ENCODE measurements around the gene TDRD12. TPM values are rescaled to one million over a fixed set of nuclear protein-coding genes. Genes with fewer than 3 reads are reported as not detected.
"Not testable (repeated sequence)": the region's sequence is repeated elsewhere in the genome, so short reads cannot be mapped to it uniquely, and the experiment has no call there.

Gene TDRD12
- polyA plus RNA-seq, 1 experiment = 0.07 TPM

DNA sequence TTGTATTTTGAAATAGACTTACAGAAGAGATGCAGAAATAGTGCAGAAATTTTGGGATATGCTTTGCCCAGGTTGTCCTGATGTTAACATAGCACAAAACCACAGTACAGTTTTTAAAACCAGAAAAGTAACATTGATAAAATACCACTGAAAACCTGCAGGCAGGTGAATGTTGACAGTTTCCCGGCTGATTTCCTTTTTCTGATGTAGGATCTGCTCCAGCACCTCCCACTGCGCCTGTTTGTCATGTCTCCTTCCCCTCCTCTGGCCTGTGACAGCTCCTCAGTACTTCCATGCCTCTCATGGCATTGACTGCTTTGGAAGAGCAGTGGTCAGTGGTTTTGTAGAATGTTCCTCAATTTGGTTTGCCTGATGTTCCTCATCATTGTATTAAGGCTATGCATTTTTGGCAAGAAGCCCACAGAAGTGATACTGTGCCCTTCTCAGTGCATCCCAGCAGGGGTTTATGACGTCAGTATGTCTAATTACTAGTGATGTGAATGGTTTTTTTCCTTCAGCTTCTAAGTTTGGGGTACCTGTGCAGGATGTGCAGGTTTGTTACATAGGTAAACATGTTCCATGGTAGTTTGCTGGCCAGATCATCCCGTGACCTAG lies 31.0 kb downstream of the TDRD12 start:
- ChIA-PET CTCF (no interaction called here), POLR2A (no interaction called here)
- TF ChIP-seq, protein P1, sequence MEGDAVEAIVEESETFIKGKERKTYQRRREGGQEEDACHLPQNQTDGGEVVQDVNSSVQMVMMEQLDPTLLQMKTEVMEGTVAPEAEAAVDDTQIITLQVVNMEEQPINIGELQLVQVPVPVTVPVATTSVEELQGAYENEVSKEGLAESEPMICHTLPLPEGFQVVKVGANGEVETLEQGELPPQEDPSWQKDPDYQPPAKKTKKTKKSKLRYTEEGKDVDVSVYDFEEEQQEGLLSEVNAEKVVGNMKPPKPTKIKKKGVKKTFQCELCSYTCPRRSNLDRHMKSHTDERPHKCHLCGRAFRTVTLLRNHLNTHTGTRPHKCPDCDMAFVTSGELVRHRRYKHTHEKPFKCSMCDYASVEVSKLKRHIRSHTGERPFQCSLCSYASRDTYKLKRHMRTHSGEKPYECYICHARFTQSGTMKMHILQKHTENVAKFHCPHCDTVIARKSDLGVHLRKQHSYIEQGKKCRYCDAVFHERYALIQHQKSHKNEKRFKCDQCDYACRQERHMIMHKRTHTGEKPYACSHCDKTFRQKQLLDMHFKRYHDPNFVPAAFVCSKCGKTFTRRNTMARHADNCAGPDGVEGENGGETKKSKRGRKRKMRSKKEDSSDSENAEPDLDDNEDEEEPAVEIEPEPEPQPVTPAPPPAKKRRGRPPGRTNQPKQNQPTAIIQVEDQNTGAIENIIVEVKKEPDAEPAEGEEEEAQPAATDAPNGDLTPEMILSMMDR (IDR thresholded peaks at IDR 0.05; ENCODE audit: low read depth, low read length) = no peak
- H3K27me3 ChIP-seq (ENCODE audit: control insufficient read depth, insufficient read depth, low read length) = peaks cover 3% of the 10 kb centered on the region
- no peak overlapping the region for H3K27ac ChIP-seq (ENCODE audit: low read depth, low read length)
- no peaks in the 10 kb centered on the region for H3K9me3 ChIP-seq (ENCODE audit: control insufficient read depth, insufficient read depth, low read length)
- DNase-seq (ENCODE audit: low read depth, low spot score) = no peak
- no peak overlapping the region for H3K4me3 ChIP-seq (ENCODE audit: low read depth, low read length)

- H3K27ac ChIP-seq (ENCODE audit: low read depth, low read length) = no peak overlapping the region
- POLR2A ChIA-PET = no interaction called here
- DNase-seq (ENCODE audit: low read depth, low spot score) = no peak
- TF ChIP-seq, protein P1 (IDR thresholded peaks at IDR 0.05; ENCODE audit: low read depth, low read length) = no peak
- CTCF ChIA-PET = no interaction called here
- no peak overlapping the region for H3K4me3 ChIP-seq (ENCODE audit: low read depth, low read length)
- no peaks in the 10 kb centered on the region for H3K9me3 ChIP-seq (ENCODE audit: control insufficient read depth, insufficient read depth, low read length)
- peaks cover 3% of the 10 kb centered on the region for H3K27me3 ChIP-seq (ENCODE audit: control insufficient read depth, insufficient read depth, low read length)
These were observed 31.5 kb downstream of the TDRD12 start for GRCh38 chr19:32751066-32751465.

DNA sequence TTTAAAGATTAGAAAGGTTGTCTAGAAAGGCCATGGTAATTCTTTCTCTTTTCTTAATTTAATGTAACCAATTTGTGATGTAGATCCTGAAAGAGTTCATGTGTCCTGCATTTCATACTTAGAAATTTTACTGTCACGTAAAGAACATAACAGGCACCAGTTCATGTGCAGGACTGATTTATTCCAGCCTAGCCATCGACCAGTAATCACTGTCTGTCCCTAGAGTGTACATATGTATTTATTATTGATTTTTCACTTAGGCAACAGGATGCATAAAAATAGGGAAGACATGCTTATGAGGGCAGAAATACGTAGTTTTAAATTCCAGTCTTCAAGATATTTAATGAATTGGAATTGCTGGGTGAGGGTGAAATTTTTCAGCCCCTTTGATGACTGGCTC lies 37.6 kb downstream of the TDRD12 start:
- POLR2A ChIA-PET = no interaction called here
- TF ChIP-seq, protein P1 (IDR thresholded peaks at IDR 0.05; ENCODE audit: low read depth, low read length) = no peak
- Histone ChIP-seq H3K27ac (ENCODE audit: low read depth, low read length) (no peak overlapping the region), H3K4me3 (ENCODE audit: low read depth, low read length) (no peak overlapping the region), H3K9me3 (ENCODE audit: control insufficient read depth, insufficient read depth, low read length) (no peaks in the 10 kb centered on the region), H3K27me3 (ENCODE audit: control insufficient read depth, insufficient read depth, low read length) (no peaks in the 10 kb centered on the region)
- DNase-seq (ENCODE audit: low read depth, low spot score) = no peak
- CTCF ChIA-PET = no interaction called here

GRCh38 chr19:32765365-32765764 lies 45.8 kb downstream of the TDRD12 start:
- H3K9me3 ChIP-seq (ENCODE audit: control insufficient read depth, insufficient read depth, low read length); CTCF ChIA-PET; H3K27me3 ChIP-seq (ENCODE audit: control insufficient read depth, insufficient read depth, low read length); H3K4me3 ChIP-seq (ENCODE audit: low read depth, low read length); DNase-seq (ENCODE audit: low read depth, low spot score); H3K27ac ChIP-seq (ENCODE audit: low read depth, low read length); POLR2A ChIA-PET: not testable (repeated sequence)

DNA sequence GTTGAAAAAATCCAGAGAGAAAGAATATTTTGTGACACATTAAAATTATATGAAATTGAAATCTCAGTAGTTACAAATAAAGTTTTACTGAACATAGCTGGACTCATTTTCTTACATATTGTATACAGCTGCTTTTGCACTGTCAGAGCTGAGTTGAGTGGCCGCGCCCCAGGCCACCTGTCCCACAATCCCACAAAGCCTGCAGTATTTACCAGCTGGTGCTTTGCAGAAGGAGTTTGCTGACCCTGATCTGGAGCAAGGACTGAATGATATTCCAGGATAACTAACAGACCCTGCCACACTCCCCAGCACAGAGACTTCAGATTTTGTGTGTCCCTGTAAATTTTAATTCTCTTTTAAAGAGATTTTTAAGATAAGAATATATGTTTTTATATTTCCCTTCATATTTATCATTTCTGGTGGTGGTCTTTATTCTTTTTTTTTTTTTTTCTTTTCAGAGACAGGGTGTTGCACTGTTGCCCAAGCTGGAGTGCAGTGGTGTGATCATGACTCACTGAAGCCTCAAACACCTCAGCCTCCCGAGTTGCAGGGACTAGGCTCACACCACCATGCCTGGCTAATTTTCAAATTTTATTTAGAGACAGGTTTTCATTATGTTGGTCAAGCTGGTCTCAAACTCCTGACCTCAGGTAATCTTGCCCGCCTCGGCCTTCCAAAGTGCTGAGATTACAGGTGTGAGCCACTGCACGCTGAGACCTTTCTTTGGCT lies 48.5 kb downstream of the TDRD12 start:
- TF ChIP-seq, protein P1 (IDR thresholded peaks at IDR 0.05; ENCODE audit: low read depth, low read length) = no peak
- Histone ChIP-seq H3K9me3 (ENCODE audit: control insufficient read depth, insufficient read depth, low read length) (no peaks in the 10 kb centered on the region), H3K27ac (ENCODE audit: low read depth, low read length) (no peak overlapping the region), H3K27me3 (ENCODE audit: control insufficient read depth, insufficient read depth, low read length) (no peaks in the 10 kb centered on the region), H3K4me3 (ENCODE audit: low read depth, low read length) (no peak overlapping the region)
- DNase-seq (ENCODE audit: low read depth, low spot score) = no peak
- POLR2A ChIA-PET = no interaction called here
- CTCF ChIA-PET = no interaction called here
